ENCODE results near the gene AP1M1.

DNA sequence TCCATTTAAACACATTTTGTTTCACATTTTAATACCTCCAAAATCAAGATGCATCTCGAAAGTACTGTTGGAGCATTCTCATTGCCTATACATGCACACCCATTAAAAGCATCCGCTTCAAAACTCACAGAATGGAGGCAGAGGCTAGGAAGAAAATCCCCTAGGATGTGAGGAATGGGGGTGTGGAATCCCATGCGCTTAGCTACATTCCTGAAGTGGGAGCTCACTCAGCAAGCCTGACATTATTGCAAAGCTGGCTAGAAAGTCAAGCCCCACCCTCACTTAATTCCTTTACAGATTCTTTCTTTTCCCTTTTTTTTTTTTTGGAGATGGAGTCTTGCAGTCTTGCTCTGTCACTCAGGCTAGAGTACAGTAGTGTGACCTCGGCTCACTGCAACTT is 17.1 kb upstream of the AP1M1 start:
- TF ChIP-seq, protein P1, sequence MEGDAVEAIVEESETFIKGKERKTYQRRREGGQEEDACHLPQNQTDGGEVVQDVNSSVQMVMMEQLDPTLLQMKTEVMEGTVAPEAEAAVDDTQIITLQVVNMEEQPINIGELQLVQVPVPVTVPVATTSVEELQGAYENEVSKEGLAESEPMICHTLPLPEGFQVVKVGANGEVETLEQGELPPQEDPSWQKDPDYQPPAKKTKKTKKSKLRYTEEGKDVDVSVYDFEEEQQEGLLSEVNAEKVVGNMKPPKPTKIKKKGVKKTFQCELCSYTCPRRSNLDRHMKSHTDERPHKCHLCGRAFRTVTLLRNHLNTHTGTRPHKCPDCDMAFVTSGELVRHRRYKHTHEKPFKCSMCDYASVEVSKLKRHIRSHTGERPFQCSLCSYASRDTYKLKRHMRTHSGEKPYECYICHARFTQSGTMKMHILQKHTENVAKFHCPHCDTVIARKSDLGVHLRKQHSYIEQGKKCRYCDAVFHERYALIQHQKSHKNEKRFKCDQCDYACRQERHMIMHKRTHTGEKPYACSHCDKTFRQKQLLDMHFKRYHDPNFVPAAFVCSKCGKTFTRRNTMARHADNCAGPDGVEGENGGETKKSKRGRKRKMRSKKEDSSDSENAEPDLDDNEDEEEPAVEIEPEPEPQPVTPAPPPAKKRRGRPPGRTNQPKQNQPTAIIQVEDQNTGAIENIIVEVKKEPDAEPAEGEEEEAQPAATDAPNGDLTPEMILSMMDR (IDR thresholded peaks at IDR 0.05), result no peak
- TF ChIP-seq POLR2A (IDR thresholded peaks at IDR 0.05) (no peak), EP300 (IDR thresholded peaks at IDR 0.05) (no peak)

Data from tibial nerve (tissue), 4 donors.